Measurements from ENCODE around the gene ARID2.

ARID2 gene

DNA sequence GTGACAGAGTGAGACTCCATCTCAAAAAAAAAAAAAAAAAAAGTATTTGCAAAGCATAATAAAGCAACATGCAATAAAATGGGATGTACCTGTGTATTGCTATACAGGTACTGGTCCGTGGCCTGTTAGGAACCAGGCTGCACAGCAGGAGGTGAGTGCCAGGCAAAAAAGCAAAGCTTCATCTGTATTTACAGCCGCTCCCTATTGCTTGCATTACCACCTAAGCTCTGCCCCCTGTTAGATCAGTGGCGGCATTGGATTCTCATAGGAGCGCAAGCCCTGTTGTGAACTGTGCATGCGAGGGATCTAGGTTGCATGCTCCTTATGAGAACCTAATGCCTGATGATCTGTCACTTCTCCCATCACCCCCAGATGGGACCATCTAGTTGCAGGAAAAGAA lies 147.6 kb downstream of the ARID2 start:
- DNase-seq, result no peak

DNA sequence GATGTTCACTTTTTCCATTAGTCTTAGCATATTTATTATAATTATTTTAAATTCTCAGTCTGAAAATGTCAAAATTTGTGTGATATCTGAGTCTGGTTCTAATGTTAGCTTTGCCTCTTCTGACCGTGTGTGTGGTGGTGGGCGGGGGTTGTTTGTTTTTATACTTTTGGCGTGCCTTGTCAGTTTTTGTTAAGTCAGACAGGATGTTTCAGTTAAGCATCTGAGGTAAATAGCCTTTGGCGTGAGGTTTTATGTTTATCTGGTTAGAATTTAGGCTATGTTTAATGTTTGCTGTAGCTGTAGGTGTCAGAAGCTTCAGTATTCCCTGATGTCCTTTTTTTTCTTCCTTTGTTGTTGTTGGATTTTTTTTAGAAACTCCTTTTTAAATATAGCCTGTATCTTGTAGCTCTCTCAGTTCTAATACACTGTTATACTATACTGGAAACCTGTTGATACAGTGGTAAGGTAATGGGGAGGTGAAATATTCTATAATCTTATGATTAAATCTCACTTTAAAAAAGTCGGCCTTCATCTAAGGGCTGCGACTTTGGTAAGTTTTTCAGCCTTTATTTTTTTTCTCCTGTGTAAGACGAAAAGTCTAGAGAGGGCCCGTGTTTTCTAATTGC lies 149.2 kb downstream of the ARID2 start:
- no peak for DNase-seq

DNA sequence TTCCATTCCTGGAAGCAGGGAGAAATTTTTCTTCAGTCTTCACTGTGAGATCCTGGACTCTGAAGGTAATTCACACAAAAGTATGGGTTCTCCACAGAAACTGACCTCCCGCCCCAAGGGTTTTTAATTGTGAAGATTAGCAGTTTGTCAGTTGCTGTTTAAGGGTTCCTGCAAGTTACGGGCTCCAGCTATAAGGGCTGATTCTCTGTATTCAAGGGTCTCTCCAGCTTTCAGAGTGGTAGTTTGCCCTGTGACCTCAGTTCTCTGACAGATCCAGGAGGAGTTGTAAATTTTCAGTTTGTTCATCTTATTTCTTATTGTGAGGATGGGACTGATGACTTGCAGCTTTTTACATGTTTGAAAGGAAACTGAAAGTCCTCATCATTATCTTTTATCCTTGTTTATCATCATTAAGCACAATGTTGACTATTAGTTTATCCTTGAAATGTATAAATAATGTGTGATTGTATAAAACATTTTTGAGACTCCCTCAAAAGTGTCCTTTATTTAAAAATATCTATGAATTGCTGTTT lies 149.9 kb downstream of the ARID2 start:
- DNase-seq, result no peak

DNA sequence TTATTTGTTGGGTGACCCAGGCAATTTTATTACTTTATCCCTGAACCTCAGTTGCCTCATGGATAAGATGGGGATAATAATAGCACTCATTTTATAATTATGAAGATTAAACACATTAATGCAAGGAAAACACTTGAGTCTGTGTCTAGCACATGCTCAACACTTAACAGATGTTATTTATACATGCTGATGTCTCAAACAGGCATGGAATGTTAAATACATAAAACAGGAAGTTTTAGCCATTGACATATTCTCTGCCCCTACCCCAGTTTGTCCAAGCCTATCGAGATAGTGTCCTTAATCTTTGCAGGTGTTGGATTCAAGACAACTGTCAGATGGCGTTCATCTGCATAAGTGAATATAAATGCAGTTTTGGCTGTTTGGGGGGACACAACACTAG lies 151.0 kb downstream of the ARID2 start:
- DNase-seq, result no peak

DNA sequence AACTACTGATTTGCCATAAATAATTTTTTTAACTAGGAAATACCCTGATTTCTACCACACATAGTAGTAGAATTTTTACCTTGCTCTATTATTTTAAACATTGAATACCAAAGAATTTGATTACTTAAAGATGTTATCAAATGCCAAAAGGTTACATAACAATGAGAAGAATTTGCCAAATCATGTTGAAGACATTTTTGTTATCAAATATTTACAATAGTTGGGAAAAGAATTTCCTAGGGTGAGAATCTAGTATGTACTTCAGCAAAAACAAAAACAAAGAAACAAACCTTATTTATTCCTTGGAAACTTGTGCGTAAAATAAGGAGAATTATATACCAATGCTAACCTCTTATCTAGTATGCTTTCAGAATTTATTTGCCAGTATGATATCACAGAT lies 153.7 kb downstream of the ARID2 start:
- no peak for DNase-seq

DNA sequence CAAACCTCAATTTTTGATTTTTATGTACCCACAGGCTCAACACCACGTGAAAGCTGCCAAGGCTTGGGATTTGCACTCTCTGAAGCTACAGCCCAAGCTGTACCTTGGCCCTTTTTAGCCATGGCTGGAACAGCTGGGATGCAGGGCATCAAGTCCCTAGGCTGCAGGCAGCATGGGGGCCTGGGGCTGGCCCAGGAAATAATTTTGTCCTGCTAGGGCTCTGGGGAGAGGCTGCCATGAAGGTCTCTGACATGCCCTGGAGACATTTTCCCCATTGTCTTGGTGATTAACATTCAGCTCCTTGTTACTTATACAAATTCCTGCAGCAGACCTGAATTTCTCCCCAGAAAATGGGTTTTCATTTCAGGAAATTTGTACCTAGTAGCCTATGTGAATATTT lies 157.2 kb downstream of the ARID2 start:
- DNase-seq, result no peak

DNA sequence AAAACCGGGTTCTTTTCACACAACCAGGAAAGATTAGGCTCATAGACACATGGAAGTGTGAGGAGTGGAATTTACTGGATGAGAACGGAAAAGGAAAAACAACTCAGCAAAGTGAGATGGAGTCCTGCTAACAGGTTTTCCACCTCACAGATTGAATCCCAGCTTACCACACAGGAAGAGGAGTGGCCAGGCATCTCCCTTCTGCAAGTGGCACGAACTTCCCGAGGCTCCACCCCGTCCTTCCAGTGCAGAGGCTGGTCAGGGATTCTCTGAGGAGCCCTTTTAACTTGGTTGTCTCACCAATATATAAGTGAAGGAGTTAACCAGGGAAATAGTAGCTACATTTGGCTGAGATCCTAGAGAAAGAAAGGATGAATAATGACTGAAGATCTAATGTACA lies 158.0 kb downstream of the ARID2 start:
- no peak for DNase-seq

DNA sequence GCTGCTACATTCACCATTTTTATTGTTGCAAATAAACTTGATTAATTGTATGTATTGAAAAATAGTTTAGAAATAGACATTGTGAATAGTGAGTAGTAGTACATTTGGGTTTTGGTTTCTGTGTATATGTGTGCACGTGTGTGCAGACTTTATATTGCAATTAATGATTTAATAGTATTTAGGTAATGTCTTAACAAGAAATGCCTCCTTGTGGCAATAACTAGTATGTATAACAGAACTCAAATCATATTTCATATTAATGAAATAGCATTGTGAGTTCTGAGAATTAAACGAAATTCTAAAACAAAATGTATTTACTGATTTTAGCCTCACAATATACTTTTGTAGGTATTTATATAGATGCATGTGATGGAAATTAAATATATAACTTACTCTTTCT lies 160.8 kb downstream of the ARID2 start:
- DNase-seq, result no peak

DNA sequence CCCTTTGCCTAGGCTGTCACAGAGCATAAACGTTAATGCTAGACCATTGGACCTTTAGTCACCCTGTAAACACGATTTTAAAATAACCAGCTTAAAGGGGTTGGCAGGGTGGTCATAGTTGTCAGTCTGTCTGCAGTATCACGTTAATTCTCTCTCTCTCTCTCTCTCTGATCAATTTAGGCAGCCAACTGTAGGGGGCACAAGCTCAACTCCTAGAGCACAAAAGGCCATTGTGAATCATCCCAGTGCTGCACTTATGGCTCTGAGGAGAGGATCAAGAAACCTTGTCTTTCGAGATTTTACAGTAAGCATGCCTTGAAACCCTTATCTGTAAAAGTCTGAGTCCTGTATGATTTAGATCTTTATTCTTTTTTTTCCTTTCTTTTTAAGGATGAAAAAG lies 163.7 kb downstream of the ARID2 start:
- DNase-seq, result no peak

DNA sequence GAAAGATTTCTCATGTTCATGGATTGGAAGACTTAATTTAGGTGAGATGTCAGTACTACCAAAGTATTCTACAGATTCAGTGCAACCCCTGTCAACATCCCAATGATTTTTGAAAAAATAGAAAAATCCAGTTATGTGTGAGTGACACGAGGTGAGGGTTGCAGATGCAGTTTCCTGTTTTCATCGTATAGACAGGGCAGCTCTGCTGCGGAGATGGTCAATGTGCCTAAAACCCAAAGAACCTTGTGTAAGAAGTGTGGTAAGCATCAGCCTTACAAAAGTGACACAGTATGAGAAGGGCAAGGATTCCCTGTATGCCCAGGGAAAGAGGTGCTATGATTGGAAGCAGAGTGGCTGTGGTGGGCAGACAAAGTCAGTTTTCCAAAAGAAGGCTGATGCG lies 166.5 kb downstream of the ARID2 start:
- no peak for DNase-seq

DNA sequence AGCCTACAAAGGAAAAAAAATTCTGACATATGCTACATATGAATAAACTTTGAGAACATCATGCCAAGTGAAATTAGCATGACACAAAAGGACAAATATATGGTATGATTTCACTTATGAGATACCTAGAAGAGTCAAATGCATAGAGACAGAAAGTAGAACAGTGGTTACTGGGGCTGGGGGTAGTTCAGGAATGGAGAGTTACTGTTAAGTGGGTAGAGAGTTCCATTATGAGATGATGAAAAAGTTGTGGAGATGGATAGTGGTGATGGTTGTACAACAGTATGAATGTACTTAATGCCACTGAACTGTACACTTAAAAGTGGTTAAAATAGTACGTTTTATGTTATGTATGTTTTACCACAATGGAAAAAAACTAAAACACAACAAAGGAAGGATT lies 168.6 kb downstream of the ARID2 start:
- no peak for DNase-seq

DNA sequence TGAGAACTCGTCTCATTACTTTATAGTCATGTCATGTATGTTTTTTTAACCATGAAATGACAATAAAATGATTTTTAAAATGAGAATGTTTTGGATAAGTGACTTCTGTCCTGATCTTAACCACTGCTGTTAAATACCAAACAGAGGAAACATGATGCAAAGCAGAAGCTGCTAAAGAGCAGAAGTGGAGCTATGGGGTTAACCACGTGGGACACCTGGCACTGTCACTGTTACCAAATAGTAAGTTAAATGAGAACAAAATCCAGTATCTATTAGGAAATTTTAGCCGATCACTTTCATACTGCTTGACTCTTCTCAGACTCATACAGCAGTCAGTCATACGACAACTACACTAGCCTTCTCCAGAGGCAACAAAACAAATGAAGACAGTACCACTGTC lies 178.4 kb downstream of the ARID2 start:
- no peak for DNase-seq

DNA sequence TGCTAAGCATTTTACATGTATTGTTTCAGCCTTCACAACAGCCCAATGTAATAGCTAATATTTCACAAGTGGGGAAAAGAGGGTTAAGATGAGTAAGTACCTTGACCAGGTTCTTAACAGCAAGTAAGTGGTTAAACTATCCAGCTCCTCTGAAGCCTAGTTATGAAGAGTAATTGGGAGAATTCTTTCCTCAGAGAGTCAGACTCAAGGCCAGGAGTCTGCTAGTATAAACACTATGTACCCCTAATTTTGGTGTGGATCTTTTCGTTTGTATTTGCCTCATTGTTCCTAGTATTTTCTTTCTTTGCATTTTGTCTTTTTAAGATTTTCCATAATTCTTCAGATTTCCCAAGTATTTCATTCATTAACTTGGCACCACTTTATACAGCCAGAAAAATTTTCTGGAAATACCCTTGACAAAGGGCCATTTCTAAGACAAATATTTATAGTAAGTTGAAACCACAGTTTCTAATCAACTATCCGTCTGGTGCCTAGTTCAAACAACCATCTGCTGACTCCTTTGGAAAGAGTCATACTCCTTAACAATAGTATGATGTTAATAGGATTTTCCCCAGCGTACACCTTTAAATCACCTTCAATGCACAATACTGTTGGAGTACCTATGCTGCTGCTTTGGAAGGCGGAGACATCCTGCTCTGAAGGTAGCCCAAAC lies 179.7 kb downstream of the ARID2 start:
- DNase-seq, result no peak

DNA sequence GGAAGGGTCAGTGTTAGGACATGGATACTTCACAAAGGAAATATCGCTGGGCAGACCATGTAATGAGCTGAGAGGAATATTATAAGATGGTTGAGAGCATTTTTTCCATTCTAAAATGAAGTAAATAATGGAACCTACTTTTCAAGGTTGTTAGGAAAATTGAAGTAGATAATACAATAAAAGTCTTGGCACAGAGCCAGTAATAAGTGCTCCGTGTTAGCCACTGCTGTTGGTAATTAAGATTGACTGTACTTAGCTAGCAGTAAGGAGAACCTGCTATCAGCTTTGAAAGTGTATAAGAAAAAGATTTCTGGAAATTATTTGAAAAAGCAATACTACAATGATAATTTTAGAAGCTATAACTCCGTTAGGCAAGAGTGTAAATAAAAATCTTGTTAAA lies 183.3 kb downstream of the ARID2 start:
- DNase-seq, result no peak

DNA sequence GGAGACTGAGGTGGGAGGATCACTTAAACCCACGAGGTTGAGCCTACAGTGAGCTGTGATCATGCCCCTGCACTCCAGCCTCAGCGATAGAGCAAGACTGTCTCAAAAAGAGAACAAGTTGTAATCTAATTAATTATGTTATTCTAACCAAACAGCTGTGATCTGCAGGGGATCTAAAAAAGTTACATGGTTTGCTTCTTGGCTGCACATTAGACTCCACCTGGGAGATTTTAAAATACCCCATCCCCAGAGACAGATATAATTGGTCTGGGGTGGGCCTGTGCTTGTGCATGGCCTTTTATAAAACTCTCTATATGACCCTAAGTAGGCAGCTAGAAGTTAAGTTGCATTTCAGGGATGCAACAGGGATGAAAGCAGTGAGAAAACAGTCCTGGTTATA lies 184.1 kb downstream of the ARID2 start:
- no peak for DNase-seq

DNA sequence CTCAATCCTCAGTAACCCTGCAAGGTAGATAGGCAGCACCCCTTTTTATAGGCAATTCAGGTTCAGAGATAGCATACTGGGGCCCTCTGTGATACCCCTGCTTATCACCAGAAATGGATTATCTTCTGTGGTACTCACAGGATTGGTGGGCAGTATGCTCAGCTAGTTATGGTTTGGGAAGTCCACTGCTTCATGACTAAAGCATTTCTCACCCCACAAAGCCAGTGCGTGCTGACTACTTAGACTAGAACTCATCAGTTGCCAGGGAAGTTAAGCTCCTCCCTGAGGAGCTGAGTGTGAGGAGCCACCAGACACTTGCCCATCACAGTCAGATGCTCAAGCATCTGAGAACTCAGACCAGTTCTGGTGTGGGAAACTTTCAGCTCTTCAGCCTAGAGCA lies 184.6 kb downstream of the ARID2 start:
- DNase-seq, result no peak

DNA sequence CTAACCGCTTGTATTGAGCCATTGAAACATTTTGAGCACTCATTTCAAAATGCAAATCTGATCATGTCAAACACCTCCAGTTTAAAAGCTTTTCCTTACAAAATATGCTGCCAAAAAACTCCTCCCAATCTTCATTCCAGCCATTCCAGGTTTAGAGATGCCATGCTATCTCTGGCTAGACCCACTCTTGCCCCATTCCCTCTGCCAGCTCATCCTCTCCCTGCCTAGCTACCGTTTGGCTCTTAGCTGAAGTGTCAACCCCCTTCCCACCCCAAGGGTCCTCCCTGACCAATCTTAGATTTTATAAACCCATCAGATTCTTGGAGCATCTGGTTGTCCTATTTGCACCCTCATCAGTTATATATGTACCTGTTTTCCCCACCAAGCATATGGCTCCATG lies 185.9 kb downstream of the ARID2 start:
- DNase-seq, result no peak

DNA sequence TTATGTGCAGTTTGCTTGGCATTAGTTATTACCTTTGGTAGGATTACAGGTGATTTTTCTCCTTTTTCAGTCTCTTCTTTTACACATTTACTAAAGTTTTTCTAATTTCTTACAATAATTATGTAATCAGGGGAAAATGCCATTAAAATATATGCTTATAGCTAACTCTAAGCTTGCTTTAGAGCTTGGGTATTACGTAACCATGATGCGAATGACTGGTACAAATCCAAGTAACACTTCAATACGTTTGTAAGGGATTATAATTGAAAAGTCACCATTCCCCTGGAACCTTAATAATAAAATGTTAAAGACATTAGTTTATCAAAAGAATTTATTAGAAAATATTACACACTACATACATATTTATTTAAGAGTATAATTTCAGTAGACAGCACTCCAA lies 189.3 kb downstream of the ARID2 start:
- no peak for DNase-seq

DNA sequence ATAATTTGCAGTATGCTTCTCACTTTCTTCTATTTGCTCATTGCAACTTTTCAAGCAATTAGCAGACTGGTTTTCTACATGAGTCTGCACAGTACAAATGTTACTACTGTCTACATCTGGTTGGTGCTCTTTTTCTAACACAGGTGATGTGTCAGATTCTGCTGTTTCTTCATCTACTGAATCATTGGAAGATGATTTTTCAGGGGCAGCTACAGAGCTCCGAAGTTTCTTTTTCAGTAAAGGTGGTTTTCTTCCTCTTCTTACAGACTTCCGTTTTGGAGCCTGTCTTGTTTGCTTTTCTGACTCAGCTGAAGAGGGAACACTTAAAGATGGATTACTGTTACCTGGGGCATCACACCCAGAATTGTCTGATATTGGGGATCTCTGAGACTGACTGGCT lies 198.8 kb downstream of the ARID2 start:
- DNase-seq, result no peak

DNA sequence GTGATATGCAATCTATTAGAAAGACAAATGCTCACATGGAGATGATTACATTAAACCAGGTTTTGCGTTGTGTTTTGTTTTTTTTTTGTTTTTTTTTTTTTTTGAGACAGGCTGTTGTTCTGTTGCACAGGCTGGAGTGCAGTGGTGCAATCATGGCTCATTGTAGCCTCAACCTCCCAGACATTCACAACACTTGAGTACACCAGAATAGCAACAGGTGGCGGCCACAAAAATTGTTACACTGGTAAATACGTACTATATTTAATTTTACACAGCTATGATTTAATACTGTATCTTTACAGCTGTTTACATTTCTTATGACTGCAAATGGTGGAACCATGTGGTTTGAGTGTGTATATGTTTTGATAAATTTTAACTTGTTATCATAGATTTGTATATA lies 200.9 kb downstream of the ARID2 start:
- DNase-seq, result no peak

DNA sequence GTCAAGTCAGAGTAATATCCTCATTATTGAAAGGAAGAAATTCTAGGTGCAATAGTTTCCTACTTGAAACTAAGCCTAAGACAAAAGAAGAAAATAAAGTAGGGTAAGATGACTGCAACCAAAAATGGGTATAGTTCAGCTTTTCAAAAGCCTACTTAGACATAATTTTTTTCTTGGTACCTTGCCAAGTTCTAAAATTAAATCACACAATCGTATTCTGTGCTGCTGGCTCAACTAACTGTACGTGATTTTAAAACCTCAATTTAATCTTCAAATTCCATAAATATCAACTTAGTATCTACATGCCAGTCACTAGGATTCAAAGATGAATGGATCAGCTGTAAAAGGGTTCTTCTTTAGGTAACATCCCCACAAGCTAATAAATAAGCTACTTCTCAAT lies 204.0 kb downstream of the ARID2 start:
- DNase-seq, result no peak

DNA sequence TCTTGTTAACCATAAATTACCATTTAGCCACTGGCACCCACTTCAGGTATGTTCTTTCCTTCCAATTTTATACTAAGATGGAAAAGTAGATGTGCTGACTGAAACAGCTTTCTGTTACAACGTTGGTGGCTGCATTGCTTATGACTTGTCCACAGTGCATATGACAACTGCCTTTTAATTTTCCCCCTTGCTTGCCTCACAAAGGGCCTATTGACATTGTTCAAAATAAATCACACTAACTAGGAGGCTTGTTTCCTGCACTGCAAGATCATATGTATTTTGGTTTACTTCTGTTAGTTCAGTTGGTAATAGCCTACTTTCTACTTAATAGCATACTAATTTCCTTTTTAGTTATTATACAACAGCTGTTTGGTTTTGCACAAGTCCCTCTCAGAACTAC lies 205.4 kb downstream of the ARID2 start:
- no peak for DNase-seq

DNA sequence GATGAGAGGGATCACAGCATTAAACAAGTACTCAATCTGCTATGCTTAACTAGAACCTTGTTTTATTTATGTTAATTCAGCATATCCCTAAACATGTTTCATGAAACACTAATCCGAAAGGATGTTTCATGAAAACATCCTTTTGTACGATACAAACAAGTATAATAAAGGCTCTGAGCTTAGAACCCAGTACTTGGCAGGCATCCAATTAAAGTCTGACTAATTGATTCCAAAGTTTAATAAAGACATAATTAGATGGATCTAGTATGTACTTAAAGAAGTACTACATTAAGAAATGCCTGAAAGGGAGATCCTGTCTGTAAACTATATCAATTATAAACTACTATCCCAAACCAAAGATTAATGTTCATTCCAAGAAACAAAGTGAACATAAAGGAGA lies 209.1 kb downstream of the ARID2 start:
- DNase-seq, result no peak

DNA sequence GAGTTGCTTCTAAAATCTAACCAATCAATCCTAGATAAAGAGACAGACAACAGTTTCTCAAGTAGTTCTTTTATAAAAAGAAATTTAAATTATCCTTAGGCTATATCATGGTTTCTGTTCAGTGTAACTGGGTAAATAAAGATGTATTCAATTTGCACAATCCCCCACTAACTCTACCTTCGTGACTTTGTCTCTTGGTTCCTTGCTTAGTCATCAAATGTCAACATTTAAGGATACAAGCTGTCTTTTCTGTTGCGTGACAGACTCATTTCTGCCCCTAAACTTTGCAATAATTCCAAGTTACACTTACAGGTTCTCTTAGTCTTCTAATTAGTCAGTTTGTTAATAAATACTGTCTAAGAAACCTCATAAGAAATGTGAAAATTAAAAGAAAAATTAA lies 210.3 kb downstream of the ARID2 start:
- no peak for DNase-seq

DNA sequence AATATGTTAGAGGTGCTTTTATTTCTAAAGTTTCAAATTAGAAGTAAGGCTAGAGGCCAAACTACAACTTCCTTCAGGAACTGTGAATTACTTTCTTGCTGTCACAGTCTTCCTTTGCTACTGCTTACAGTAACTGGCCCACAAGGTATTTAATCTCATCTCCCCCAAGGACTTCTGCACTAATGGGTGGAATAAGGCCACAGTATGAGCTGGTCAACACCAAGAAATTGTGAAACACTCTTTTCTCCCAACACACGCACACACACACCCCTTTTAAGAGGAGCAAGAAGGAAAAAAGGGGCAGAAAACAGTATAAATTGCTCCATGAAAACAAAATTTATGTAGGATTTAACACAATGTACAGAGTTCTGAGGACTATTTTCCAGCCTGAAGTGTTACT lies 215.3 kb downstream of the ARID2 start:
- DNase-seq, result no peak
